IPS DF 4.7 (cell line): ENCODE results near the gene KREMEN2.
"Not testable (repeated sequence)": the region's sequence is repeated elsewhere in the genome, so short reads cannot be mapped to it uniquely, and the experiment has no call there.

Experiments
- DNase-seq: peaks from one replicate; pipeline ENCODE4 v3.0.0-alpha.2; 2013; ENCODE audit warnings: low spot score; ENCODE audit errors: extremely low read depth

Gene KREMEN2

DNA sequence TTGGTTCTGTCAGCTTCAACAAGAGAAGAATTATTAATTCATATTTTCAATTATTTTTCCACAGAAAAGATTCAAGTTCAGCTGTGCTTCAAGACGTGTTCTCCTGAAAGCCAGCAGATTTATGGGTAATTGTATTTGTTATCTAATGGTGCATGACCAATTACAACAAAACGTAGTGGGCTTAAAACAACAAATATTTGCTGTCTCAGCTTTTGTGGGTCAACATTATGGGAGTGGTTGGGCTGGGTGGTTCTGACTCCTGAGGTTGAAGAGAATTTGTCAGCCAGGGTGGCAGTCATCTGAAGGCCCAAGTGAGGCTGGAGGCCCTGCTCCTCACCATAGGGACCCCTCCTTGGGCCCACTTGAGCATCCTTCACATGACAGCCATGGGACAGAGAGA lies 24.1 kb upstream of the KREMEN2 start:
- no peak for DNase-seq

DNA sequence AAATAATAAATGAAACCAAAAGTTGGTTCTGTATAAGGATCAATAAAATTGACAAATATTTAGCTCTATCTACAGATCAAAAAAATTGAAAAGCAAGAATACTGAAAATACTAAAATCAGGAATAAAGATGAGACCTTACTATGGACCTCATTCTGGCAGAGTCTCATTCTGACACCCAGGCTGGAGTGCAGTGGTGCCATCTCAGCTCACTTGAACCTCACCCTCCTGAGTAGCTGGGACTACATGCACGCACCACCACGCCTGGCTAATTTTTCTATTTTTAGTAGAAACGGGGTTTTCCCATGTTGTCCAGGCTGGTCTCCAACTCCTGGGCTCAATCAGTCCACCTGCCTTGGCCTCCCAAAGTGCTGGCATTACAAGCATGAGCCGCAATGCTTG lies 22.0 kb upstream of the KREMEN2 start:
- DNase-seq, result no peak

DNA sequence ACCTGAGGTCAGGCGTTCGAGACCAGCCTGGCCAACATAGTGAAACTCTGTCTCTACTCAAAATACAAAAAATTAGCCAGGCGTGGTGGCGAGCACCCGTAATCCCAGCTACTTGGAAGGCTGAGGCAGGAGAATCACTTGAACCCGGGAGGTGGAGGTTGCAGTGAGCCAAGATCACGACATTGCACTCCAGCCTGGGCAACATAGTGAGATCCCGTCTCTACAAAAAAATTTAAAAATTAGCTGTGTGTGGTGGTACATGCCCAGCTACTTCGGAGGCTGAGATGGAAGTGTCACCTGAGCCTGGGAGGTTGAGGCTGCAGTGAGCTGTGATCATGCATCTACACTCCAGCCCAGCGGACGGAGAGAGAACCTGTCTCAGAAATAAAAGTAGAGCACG lies 20.4 kb upstream of the KREMEN2 start:
- not testable (repeated sequence) for DNase-seq

DNA sequence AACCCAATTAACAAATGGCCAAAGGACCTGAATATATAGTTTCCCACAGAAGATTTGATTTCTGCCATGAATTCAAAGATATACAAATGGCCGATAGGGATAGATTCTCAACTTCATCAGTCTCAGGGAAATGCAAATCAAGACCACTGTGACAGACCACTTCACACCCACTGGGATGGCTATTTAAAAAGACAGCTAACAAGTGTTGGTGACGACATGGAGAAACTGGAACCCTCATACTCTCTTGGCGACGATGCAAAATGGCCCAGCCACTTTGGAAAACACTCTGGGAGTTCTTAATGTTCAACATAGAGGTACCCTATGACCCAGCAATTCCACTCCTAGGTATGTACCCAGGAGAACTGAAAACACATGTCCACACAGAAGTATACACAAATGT lies 17.4 kb upstream of the KREMEN2 start:
- DNase-seq, result no peak

DNA sequence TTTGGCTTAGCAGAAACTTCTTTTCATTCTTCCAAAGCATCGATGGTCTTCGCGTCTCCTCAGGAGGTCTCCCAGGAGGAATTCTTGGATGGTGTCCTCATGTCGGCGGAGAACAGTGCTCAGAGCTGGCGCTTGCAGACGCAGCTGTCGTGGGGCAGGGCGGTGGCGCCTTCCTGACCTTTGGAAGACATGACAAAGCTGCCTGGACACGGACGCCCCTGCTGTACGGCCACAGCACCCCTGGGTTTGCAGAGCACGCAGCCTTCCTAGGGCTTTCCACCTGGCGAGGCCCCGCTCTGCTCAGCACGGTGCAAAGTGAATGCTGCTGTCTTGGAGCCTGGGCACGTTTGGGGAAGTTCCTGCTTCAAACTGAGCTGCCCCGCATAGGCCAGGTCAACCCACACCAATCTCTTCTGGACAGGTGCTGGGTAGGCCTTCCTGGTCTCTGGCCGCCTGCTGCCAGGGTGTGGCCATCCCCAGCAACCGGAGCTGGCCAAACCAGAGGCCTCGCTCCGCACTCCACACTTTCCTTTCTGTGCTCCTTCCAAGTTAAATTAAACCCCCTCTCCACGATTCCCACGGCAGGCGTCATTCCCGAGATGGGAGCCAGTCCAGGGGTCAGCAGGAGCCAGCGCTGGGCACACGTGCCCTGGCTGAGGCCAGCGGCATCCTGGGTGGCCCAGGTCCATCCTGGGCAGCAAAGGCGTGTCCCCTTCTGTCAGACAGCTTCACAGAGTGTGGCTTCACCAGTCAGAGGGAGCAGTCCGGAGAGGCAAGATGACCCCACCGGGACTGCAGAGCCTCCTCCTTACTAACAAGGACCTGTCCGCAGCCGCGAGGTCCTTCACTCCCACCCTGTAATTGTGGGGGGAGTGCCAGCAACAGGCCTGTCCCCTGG lies 15.0 kb upstream of the KREMEN2 start:
- no peak for DNase-seq

DNA sequence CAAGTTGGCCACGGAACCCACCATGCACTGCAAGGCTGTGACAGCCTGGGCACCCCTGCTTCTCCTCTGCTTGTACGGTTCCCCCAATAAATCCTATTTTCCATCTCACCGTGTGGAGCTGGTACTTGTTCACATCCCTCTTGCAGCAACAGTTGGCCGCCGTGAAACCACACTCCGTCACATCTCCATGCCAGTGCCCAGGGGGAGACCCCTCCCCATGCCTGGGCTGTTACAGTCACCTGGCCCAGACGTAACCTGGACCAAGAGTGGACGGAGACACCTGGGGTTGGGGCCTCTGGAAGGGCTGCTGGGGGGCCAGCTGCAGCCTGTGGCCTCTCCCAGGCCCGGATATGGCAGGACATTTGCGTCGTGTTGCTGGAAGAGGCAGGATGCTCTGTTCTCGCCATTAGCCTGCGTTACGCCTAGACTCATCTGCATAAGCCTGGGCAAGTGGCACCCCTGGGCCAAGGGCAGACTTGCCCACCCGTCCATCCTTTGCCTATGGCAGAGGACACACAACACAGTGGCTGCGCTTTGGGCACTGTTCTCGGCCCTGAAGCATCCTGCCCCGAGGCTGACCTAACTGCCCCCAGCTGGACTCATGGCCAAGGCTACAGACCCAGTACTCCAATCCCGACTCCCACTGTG lies 14.2 kb upstream of the KREMEN2 start:
- DNase-seq, result no peak

DNA sequence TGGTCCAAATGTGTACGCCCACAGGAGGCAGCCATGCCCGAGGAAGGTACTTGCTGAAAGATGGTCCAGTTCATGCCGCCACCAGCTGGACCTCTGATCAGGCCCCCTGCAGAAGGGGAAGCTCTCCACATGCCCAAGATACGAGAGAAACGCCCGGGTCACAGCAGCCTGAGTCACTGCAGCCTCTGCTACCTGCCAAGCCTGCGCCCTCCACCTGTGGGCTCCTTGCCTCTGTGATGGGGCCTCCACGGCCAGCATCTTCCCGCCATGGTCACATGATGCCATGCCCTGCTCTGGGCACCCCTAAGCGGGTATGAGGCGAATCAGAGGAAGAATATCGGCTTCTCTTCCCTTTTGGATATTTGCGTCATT lies 13.7 kb upstream of the KREMEN2 start:
- no peak for DNase-seq

DNA sequence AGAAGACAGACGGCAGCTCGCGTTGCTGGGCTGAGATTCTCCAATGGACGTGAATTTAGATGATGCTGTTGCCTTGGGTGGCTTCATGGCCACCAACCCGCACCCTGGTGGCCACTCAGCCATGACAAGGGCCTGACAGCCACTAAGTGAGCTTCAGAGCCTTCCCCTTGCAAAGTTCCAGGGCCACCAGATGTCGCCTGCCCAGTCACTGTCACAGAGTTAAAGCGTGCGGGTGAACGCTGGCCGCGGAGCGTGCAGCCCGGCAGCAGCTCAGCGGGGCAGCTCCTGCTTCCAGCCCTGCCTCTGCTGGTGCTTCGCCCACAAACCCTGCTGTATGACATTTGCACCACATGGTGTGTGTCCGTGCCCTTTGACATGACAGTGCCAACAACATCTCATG lies 13.3 kb upstream of the KREMEN2 start:
- DNase-seq, result no peak

DNA sequence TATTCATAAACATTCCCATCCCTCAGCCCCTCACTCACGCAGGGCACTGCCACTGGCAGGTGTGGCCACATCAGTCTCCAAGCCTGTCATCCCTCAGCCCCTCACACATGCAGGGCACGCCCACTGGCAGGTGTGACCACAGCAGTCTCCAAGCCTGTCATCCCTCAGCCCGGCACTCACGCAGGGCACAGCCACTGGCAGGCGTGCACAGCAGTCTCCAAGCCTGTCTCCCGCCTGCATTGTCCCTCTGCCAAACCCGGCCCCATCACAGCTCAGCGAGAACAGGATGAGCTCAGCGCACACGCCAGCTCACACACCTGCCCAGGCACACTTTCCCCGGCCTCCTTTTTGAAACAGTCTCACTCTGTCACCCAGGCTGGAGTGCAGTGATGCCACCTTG lies 11.4 kb upstream of the KREMEN2 start:
- no peak for DNase-seq

DNA sequence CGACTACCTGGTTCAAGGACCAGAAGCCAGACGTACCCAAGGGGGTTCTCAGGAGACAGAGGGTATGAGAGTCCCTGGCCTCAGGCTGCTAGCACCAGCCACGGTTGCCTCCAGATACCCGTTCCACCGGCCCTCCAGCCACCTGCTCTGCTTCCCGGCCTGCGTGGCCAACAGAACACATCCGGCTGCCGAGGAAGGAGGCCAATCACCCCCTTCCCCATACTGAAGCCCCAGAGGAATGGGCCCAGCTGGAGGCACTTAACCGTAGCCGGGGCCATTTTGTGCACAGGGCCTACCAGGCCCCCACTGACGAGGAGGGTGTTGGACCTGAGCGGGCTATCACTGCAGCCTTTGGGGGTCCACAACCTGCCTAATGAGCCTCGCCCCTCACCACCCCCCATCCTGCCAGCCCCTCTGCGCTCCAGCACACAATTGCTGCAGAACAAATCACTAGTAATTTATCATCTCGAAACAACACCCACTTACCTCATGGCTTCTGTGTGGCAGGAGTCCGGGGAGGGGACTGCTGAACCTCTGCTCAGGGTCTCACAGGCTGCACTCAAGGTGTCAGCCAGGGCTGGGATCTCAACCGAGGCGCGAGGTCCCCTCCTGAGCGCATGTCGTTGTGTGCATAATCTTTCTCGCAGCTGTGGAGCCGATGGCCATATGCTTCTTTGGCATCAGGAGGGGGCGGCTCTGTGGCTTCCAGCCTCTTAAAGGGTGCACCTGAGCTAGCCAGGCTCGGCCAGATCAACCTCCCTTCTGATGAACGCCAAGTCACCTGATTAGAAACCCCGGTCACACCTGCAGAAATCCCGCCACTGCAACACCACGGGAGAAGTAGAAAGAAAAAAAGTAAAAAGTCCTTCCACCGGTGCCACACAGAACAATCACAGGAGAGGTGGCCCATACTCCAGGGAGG lies 10.1 kb upstream of the KREMEN2 start:
- DNase-seq, result no peak

DNA sequence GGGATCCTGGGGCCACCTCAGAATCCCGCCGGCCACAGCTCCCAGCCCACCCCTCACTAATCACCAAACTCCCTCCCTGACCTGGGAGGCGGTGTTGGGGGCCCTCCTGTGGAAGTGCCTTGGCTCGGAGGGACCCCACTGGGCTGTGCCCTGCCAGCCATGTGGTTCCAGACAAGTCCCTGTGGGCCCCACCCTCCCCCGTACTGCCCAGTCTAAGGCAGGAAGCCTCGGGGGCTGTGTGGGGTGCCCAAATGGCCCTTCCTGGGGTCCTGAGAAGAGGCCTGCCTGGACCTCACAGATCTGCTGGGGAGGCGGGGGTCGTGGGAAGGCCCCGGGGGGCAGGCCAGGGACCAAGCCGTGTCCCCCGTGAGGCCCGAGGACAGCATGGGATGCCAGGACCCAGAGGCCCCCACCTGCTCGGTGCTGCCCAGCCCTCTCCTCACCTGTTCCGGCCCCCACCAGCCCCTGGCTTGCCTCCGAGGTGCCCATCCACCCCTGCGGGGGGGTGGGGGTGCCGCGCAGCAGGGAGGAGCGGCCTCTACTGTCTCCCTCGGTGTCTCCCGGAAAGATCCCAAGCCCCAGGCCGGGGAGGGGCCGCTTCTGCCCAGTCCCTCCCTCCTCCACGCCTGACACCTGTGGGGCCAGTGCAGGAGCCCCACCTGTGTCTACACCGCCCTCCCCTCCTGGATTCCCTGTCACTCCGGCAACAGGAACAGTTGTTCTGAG lies 9.3 kb upstream of the KREMEN2 start:
- no peak for DNase-seq

DNA sequence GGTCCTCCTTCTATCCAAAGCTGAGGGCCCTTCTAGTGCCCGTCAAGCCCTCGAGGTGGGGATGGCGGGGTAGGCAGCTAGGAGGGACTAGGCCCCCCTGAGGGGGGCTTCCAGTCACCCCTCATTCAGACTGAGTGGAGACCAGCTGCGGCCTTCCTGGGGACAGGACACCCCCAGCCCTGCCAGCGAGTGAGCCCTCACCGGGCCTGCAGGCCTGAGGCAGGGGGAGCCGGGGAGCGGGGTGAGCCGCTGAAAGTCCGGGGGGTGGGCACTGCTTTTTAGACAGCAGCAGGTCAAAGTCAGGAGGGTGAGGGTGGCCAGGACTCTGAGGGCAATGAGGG lies 8.7 kb upstream of the KREMEN2 start:
- no peak for DNase-seq

DNA sequence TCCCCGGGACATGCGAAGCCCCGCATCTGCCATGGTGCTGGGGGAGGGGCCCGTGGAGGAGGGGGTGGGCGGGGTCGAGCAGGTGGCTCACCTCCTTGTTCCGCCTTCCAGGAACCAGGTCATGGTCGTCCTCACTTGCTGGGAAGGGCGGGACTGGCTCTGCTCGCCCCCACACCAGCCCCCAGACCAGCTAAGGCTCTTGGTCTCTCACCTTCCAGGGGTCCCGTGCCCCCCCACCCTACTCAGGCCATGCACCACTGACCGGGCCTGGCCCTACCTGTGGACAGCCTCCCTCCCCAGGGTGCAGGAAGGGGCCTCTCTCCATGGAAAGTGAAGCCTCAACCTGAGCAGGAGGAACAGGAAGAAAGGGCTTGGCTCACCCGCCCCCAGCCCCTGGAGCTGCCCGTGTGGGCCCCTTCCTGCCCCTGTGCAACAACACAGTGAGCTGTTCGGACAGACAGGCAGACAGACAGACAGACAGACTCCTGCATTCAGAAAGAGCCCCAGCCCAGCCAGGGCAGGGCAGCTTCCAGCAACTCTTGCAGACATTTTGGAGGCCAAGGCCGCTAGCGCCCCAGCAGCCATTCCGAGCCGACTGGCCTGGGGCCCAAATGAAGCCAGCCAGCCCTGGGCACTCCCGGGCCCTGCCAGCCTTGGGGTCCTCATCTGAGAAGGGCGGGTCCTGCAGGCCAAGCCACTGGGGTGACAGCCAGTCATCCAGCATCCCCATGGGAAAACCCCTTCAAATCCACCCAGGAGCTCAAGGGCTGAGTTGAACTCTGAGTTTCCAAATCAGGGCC lies 8.1 kb upstream of the KREMEN2 start:
- DNase-seq, result no peak

DNA sequence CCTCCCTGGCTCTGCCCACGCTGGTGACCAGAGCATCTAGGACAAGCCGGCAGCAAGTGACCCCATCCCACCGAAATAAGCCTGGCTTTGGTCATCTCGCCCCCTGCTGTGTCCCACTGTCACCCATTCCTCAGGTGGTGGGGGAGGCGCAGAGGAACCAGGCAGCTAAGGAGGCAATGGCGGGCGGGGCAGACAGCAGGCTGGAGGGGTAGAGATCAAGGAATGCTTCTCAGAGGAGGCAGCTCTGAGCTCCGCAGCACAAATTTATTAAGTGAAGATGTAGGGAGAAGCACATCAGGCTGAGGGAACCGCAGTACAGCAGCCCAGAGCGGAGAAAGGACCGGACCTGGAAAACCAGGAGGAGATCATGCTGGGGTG lies 7.5 kb upstream of the KREMEN2 start:
- no peak for DNase-seq

DNA sequence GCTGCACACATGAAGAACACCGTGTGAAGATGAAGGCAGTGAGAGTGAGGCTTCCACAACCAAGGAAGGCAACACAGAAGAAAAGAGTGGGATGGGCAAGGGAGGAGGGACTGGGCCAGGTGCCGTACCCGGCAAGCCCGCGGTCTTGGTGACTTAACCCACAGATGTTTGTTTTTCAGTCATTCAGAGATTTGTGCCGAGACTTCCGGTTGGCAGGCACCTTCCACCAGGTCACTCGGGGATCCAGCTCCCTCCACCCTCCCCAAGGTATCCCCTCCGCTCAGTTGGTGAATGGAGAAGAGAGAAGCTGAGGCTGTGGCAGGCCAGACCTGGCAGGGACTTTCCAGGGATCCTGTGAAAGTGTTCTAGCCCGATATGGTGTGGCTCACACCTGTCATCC lies 4.9 kb upstream of the KREMEN2 start:
- DNase-seq, result no peak

DNA sequence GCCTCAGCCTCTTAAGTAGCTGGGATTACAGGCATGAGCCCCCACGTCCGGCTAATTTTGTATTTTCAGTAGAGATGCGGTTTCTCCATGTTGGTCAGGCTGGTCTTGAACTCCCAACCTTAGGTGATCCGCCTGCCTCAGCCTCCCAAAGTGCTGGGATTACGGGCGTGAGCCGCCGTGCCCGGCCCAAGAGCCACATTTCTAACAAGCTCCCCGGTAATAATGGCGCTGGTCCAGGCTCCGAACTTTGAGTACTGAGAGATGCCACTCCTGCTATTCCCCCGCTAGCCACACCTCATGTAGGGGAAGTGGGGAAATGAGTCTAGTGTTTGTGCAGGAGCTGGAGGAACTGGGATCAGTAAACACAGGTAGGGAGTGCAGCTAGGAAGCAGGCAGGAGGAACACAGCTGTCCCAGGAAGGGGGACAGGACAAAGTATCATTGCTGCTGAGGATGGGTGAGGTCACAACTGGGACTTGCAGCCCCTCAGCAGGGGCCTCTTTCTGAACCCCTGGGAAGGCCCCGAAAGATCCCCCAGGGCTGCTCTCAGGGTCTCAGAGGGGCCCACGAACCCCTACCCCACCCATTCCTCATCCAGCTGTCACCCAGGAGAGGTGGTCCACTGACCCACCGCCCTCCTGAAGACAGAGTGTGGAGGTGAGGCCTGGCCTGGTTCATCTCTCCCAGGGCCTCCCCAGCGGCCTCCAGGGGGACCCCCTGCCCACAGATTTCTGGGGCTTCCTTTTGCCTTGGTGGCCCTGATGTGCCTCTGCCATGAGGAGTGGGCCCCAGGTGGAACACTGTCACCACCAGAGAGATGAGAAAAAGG lies 3.7 kb upstream of the KREMEN2 start:
- no peak for DNase-seq

DNA sequence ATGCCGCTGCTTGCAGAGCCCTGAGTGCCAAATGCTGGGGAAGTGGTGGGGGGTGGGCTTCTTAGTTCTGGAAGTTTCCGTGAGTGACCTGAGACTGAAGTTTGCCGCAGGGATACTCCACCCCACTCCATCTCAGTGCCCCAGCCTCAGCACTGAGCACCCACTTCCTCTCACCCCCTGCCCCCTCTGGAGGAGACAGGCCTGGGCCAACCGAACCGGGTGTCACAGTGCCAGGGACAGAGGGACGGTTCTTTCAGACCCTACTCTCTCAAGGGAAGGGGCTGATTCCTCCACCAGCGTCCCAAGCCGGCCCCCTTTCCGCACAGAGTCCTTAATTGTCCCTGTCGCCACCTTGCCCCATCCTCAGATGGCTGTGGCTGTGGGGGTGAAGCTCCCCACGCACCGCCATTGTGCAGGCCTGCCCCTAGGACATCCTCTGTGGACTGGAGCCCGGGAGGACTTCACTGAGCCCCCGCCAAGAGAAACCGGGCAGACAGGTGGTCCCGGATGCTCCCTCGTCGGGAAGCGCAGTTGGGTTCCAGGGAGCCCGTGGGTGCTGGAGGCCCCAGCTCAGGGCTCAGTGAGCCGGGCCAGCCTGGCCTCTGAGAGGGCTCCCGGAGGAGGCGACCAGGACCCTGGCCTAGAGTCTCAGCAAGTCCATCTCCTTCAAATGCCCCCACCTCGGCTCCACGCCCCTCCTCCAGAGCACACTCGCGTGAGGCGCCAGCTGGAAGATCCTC lies 1.6 kb upstream of the KREMEN2 start:
- no peak for DNase-seq

DNA sequence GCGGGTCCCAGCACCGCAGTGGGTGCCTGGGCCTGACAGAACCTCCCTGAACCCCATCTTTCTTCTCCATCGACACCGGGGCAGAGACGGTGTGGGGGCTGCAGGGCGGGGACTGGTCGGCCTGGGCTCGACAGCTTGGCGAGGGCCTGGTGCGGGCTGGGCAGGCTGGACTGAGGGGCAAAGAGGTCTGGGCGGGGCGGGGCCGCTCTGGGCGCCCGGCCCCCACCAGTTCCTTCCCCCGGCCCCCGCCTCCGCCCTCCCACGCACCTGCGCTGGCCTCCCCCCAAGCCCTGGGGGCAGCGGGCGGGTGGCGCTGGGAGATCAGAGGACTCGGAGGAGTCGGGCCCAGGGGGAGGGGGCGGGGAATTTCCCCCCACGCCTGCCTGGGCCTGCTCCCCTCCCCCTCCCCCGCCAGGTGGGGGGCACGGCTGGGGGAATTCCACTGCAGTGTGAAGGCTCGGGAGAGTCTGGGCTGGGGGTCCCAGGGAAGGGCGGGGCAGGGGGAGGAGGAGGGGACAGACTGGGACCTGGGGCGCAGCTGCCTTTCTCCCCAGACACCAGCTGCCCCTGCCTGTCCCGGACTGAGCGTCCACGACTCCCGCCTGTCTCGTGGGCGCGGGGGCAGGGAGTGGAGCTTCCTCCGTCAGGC lies 877 bp upstream of the KREMEN2 start:
- no peak for DNase-seq
